HL-60 (cell line): ENCODE measurements around the gene EGLN3.

Experiments
- DNase-seq, 2 experiments: peaks; one replicate each; pipeline ENCODE4 v3.0.0-alpha.2; 2010 to 2020; ENCODE audit warnings: low read depth in 1 of 2, low spot score in 1 of 2
- H3K27ac ChIP-seq: fragments of 250-450 bp; sonication (Bioruptor Pico); replicated peaks from 2 replicates; pipeline ENCODE4 v1.5.1; 2020; ENCODE audit warnings: mild to moderate bottlenecking, moderate library complexity
- H3K27me3 ChIP-seq: fragments of 250-450 bp; sonication (Bioruptor Pico); 2 replicates; pipeline ENCODE4 v1.5.1; 2021; ENCODE audit warnings: mild to moderate bottlenecking, moderate library complexity; ENCODE audit not compliant: insufficient read depth, poor library complexity, severe bottlenecking
- H3K4me3 ChIP-seq: replicated peaks from 2 replicates; pipeline ENCODE4 v1.5.1; 2011; ENCODE audit warnings: mild to moderate bottlenecking, control low read depth, low read length; ENCODE audit not compliant: insufficient read depth
- CTCF ChIP-seq: IDR thresholded peaks from one replicate; pipeline ENCODE4 v1.5.1; 2011; ENCODE audit warnings: low read length, control low read depth, inconsistent platforms; ENCODE audit not compliant: insufficient read depth
- GABPA ChIP-seq: IDR thresholded peaks from 2 replicates; pipeline ENCODE4 v1.6.1; 2012; ENCODE audit warnings: low read depth
- POLR2AphosphoS5 ChIP-seq: IDR thresholded peaks from 2 replicates; pipeline ENCODE4 v1.6.1; 2012; ENCODE audit warnings: low read depth
- REST ChIP-seq: IDR thresholded peaks from 2 replicates; pipeline ENCODE4 v1.6.1; 2012; ENCODE audit warnings: low read depth; ENCODE audit not compliant: insufficient replicate concordance
- SPI1 ChIP-seq: IDR thresholded peaks from 2 replicates; pipeline ENCODE4 v1.6.1; 2012; ENCODE audit warnings: low read depth, mild to moderate bottlenecking, borderline replicate concordance

The EGLN3 gene

GRCh38 chr14:33934938-33935337 lies 15.9 kb downstream of the EGLN3 start:
- Histone ChIP-seq H3K27ac (no peak overlapping the region), H3K27me3 (no peaks in the 10 kb centered on the region), H3K4me3 (no peak overlapping the region)
- DNase-seq = no peak
- no peak for TF ChIP-seq CTCF

GRCh38 chr14:33934043-33934750 lies 16.7 kb downstream of the EGLN3 start:
- TF ChIP-seq POLR2AphosphoS5 = no peak
- no peak for DNase-seq
- Histone ChIP-seq H3K4me3 (no peak overlapping the region), H3K27ac (no peak overlapping the region), H3K27me3 (no peaks in the 10 kb centered on the region)

- Histone ChIP-seq H3K27ac (no peak overlapping the region), H3K27me3 (no peaks in the 10 kb centered on the region), H3K4me3 (no peak overlapping the region)
- no peak for TF ChIP-seq GABPA
- no peak for DNase-seq
Measured at GRCh38 chr14:33933386-33933933, 17.4 kb downstream of the EGLN3 start.

- Histone ChIP-seq H3K4me3 (no peak overlapping the region), H3K27me3 (no peaks in the 10 kb centered on the region), H3K27ac (no peak overlapping the region)
- TF ChIP-seq GABPA (no peak), REST (no peak), POLR2AphosphoS5 (no peak), SPI1 (no peak), CTCF (no peak)
- DNase-seq = no peak
Measured at GRCh38 chr14:33932576-33933345, 18.1 kb downstream of the EGLN3 start.

GRCh38 chr14:33932033-33932432 lies 18.8 kb downstream of the EGLN3 start:
- no peak overlapping the region for H3K27ac ChIP-seq
- no peaks in the 10 kb centered on the region for H3K27me3 ChIP-seq
- no peak for TF ChIP-seq POLR2AphosphoS5
- TF ChIP-seq CTCF = no peak
- no peak for TF ChIP-seq GABPA
- no peak for TF ChIP-seq SPI1
- TF ChIP-seq REST = no peak
- no peak for DNase-seq
- no peak overlapping the region for H3K4me3 ChIP-seq
